Muscle layer of duodenum (tissue), 2 donors: ENCODE results near the gene PTPRB.
A peak's percentile ranks its signal among the peaks of the same experiment; 100 is the strongest.

ENCODE experiments used
- H3K27ac ChIP-seq: one replicate; pipeline ENCODE4 v1.7.0; 2013; ENCODE audit warnings: mild to moderate bottlenecking, low read length
- H3K27me3 ChIP-seq: one replicate; pipeline ENCODE4 v1.7.0; 2013; ENCODE audit warnings: low read depth, mild to moderate bottlenecking, control low read depth, low read length
- H3K36me3 ChIP-seq, 2 donors: one replicate each; pipeline ENCODE4 v1.7.0; 2013; ENCODE audit warnings: low read length in 2 of 2, control low read depth in 1 of 2, mild to moderate bottlenecking in 1 of 2; ENCODE audit not compliant: insufficient read depth in 2 of 2, control insufficient read depth in 1 of 2
- H3K4me1 ChIP-seq, 2 donors: one replicate each; pipeline ENCODE4 v1.7.0; 2013; ENCODE audit warnings: low read length in 2 of 2, mild to moderate bottlenecking in 2 of 2, control low read depth in 1 of 2, moderate library complexity in 1 of 2; ENCODE audit not compliant: insufficient read depth in 2 of 2, control insufficient read depth in 1 of 2
- H3K4me3 ChIP-seq, 2 donors: one replicate each; pipeline ENCODE4 v1.7.0; 2013; ENCODE audit warnings: low read length in 2 of 2, low read depth in 1 of 2, mild to moderate bottlenecking in 1 of 2
- H3K9me3 ChIP-seq, 2 donors: one replicate each; pipeline ENCODE4 v1.7.0; 2013; ENCODE audit warnings: low read length in 2 of 2, control low read depth in 1 of 2, mild to moderate bottlenecking in 1 of 2; ENCODE audit not compliant: control insufficient read depth in 1 of 2
- donor health status: healthy.

PTPRB gene

DNA sequence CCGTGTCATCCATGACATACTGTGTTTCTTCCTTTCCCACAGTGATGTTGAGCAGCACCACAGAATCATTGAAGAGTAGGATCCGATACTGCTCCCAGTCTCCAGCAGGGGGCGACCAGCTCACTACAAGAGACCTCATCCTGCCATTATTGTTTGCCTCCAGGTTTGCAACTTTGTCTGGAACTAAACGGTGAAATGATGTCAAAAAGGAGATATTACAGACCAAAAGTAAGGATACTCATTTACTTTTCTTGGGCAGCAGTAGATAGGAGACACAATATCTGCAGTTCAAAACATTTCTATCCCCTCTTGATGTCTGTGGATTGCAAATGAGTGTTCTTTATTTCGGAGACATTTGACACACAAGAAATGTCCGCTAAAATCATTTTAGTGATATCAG lies 47.2 kb downstream of the PTPRB start:
- Histone ChIP-seq H3K36me3 (no peaks in the 10 kb centered on the region), H3K27me3 (no peaks in the 10 kb centered on the region), H3K4me3 (no peak overlapping the region), H3K9me3 (no peaks in the 10 kb centered on the region), H3K27ac (no peak overlapping the region), H3K4me1 (no peaks in the 10 kb centered on the region)

GRCh38 chr12:70584332-70584731 lies 52.9 kb downstream of the PTPRB start:
- no peak overlapping the region for H3K27ac ChIP-seq
- H3K27me3 ChIP-seq: no peaks in the 10 kb centered on the region
- no peaks in the 10 kb centered on the region for H3K36me3 ChIP-seq
- peaks cover 0 to 5% of the 10 kb centered on the region in 2 donors for H3K9me3 ChIP-seq
- H3K4me3 ChIP-seq: no peak overlapping the region
- H3K4me1 ChIP-seq: no peaks in the 10 kb centered on the region

DNA sequence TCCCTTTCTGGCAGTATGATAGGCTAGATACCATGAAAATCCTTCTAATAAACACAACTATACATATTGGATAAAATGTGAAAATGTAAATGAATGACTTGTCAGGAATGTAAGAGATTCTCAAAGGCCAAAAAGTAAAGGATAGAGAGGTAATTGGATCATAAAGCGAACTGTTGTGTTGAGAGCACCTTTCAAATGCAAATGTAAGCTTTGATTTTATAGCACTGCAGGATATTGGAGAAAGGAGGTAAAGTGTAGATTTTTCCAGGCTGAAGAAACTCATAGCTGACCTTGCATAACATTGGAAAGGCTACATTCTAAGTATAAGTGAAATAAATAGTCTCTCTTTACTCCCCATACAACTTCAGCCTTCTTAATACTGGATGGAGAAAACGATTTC lies 54.0 kb downstream of the PTPRB start:
- Histone ChIP-seq H3K27ac (no peak overlapping the region), H3K36me3 (no peaks in the 10 kb centered on the region), H3K9me3 (peaks cover 0 to 5% of the 10 kb centered on the region in 2 donors), H3K27me3 (no peaks in the 10 kb centered on the region), H3K4me3 (no peak overlapping the region), H3K4me1 (no peaks in the 10 kb centered on the region)

GRCh38 chr12:70581208-70581607 lies 56.0 kb downstream of the PTPRB start:
- no peak overlapping the region for H3K4me3 ChIP-seq
- no peaks in the 10 kb centered on the region for H3K27me3 ChIP-seq
- peaks cover 0 to 5% of the 10 kb centered on the region in 2 donors for H3K9me3 ChIP-seq
- peaks cover 0 to 6% of the 10 kb centered on the region in 2 donors for H3K4me1 ChIP-seq
- H3K36me3 ChIP-seq: no peaks in the 10 kb centered on the region
- no peak overlapping the region for H3K27ac ChIP-seq

GRCh38 chr12:70577283-70577634 lies 60.0 kb downstream of the PTPRB start:
- Histone ChIP-seq H3K27ac (no peak overlapping the region), H3K9me3 (no peaks in the 10 kb centered on the region)

GRCh38 chr12:70576341-70577282 lies 60.6 kb downstream of the PTPRB start:
- H3K4me1 ChIP-seq: peaks cover 0 to 11% of the 10 kb centered on the region in 2 donors
- no peak overlapping the region for H3K27ac ChIP-seq
- H3K27me3 ChIP-seq: no peaks in the 10 kb centered on the region
- no peaks in the 10 kb centered on the region for H3K9me3 ChIP-seq
- no peaks in the 10 kb centered on the region for H3K36me3 ChIP-seq
- H3K4me3 ChIP-seq: no peak overlapping the region

More at GRCh38 chr12:70577283-70577634, 60.0 kb downstream of the PTPRB start:
- H3K27me3 ChIP-seq: no peaks in the 10 kb centered on the region
- H3K36me3 ChIP-seq: no peaks in the 10 kb centered on the region
- H3K4me3 ChIP-seq: no peak overlapping the region
- peaks cover 0 to 7% of the 10 kb centered on the region in 2 donors for H3K4me1 ChIP-seq

DNA sequence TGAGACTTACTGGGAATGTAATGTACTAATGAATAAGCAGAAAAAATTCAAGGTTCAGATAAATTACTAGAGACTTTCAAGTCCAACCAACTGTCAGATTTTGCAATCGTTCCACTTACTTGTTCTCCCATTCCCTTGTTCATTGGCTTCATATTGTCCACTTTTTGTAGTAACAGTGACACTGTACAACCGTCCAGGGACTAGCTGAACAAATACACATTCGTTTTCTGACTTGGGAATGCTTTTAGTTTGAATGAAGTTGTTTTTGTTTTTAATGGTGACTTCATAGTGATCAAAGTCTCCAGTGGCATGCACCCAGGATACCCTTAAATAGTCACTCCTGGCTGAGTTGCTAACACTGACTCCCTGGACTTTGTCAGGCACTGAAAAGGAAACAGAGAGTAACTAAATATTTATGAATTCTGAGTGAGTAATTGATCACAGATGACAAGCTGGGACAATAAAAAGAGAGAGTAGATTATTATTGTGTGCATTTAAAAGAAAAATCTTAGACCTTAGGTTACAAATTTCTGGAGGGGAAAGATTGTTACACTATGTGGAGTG lies 65.4 kb downstream of the PTPRB start:
- H3K4me1 ChIP-seq: peaks cover 0 to 5% of the 10 kb centered on the region in 2 donors
- no peak overlapping the region for H3K27ac ChIP-seq
- H3K4me3 ChIP-seq: no peak overlapping the region
- no peaks in the 10 kb centered on the region for H3K36me3 ChIP-seq
- no peaks in the 10 kb centered on the region for H3K9me3 ChIP-seq
- no peaks in the 10 kb centered on the region for H3K27me3 ChIP-seq

- Histone ChIP-seq H3K4me1 (peaks cover 0 to 5% of the 10 kb centered on the region in 2 donors), H3K36me3 (no peaks in the 10 kb centered on the region), H3K9me3 (no peaks in the 10 kb centered on the region), H3K27ac (no peak overlapping the region), H3K27me3 (no peaks in the 10 kb centered on the region), H3K4me3 (no peak overlapping the region)
Measured at GRCh38 chr12:70571029-70571428, 66.2 kb downstream of the PTPRB start.

DNA sequence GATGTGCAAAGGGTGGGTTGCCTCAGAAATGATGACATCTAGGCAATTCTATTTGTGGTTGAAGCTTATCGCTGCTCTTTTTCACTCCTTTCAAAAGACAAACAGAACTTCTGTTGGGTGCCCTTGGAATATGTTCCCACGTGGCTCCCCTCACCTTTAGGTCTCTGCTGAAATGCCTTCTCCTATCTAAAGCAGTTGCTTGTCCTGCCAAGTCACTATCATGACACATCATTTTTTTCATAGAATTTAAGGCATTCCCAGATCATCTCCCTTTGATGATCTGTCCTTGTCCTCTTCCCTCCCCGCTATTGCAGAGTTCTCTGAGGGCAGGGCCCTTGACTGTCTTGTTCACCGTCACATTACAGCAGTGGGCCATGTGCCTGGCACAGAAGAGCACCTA lies 75.7 kb downstream of the PTPRB start:
- H3K9me3 ChIP-seq: no peaks in the 10 kb centered on the region
- H3K27me3 ChIP-seq: no peaks in the 10 kb centered on the region
- H3K4me3 ChIP-seq: no peak overlapping the region
- H3K27ac ChIP-seq: peak overlapping the region; percentile 2
- H3K4me1 ChIP-seq: no peaks in the 10 kb centered on the region
- no peaks in the 10 kb centered on the region for H3K36me3 ChIP-seq

GRCh38 chr12:70560671-70561070 lies 76.6 kb downstream of the PTPRB start:
- Histone ChIP-seq H3K27me3 (no peaks in the 10 kb centered on the region), H3K9me3 (no peaks in the 10 kb centered on the region), H3K4me1 (no peaks in the 10 kb centered on the region), H3K4me3 (no peak overlapping the region), H3K36me3 (no peaks in the 10 kb centered on the region), H3K27ac (peak overlapping the region; percentile 2)

DNA sequence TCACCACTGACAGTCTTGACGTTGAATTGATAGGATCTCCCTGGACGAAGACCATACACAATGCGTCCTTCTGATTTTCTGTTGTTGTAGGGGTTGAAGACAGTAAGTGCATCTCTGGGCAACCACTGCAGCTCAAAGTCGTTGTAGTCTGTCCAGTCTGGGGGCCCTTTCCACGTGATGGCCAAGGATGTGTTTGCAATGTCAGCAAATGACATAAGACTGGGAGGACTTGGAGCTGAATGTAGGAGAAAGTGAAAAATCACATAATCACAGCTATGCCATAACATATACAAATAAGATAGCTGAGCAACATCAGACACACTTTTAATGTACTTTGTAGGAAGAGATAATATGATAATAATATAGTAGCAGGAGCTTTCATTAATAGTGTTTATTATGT lies 77.8 kb downstream of the PTPRB start:
- Histone ChIP-seq H3K36me3 (no peaks in the 10 kb centered on the region), H3K27ac (no peak overlapping the region), H3K9me3 (no peaks in the 10 kb centered on the region), H3K4me3 (no peak overlapping the region), H3K27me3 (no peaks in the 10 kb centered on the region), H3K4me1 (no peaks in the 10 kb centered on the region)
